Measurements from ENCODE around the gene TSR3.

The TSR3 gene

GRCh38 chr16:1366712-1367299, 15.1 kb upstream of the TSR3 start:
- no peak overlapping the region for H3K27ac Mint-ChIP-seq
- H3K4me3 Mint-ChIP-seq = no peak overlapping the region
- H3K9me3 Mint-ChIP-seq = no peaks in the 10 kb centered on the region
- H3K36me3 Mint-ChIP-seq (ENCODE audit: low read depth) = peaks cover 14% of the 10 kb centered on the region
- peaks cover 3% of the 10 kb centered on the region for H3K4me1 Mint-ChIP-seq (ENCODE audit: low read depth)
- no peaks in the 10 kb centered on the region for H3K27me3 Mint-ChIP-seq

GRCh38 chr16:1366060-1366711, 14.5 kb upstream of the TSR3 start:
- Mint-ChIP-seq H3K27ac (peak overlapping the region; percentile 40), H3K4me1 (ENCODE audit: low read depth) (peaks cover 3% of the 10 kb centered on the region), H3K4me3 (no peak overlapping the region), H3K27me3 (no peaks in the 10 kb centered on the region), H3K36me3 (ENCODE audit: low read depth) (peaks cover 14% of the 10 kb centered on the region), H3K9me3 (no peaks in the 10 kb centered on the region)

- Mint-ChIP-seq H3K4me1 (ENCODE audit: low read depth) (peaks cover 3% of the 10 kb centered on the region), H3K9me3 (no peaks in the 10 kb centered on the region), H3K27me3 (no peaks in the 10 kb centered on the region), H3K27ac (no peak overlapping the region), H3K4me3 (no peak overlapping the region), H3K36me3 (ENCODE audit: low read depth) (peaks cover 17% of the 10 kb centered on the region)
Observed at GRCh38 chr16:1364510-1364909, 12.8 kb upstream of the TSR3 start.

GRCh38 chr16:1363501-1364041, 11.9 kb upstream of the TSR3 start:
- no peak overlapping the region for H3K4me3 Mint-ChIP-seq
- H3K27ac Mint-ChIP-seq = peak overlapping the region; percentile 50
- H3K27me3 Mint-ChIP-seq = no peaks in the 10 kb centered on the region
- H3K9me3 Mint-ChIP-seq = no peaks in the 10 kb centered on the region
- H3K4me1 Mint-ChIP-seq (ENCODE audit: low read depth) = peaks cover 3% of the 10 kb centered on the region
- H3K36me3 Mint-ChIP-seq (ENCODE audit: low read depth) = peaks cover 26% of the 10 kb centered on the region

- Mint-ChIP-seq H3K4me3 (no peak overlapping the region), H3K9me3 (no peaks in the 10 kb centered on the region), H3K27ac (no peak overlapping the region), H3K27me3 (no peaks in the 10 kb centered on the region), H3K4me1 (ENCODE audit: low read depth) (peaks cover 6% of the 10 kb centered on the region), H3K36me3 (ENCODE audit: low read depth) (peaks cover 27% of the 10 kb centered on the region)
Observed at GRCh38 chr16:1362807-1363206, 11.1 kb upstream of the TSR3 start.

GRCh38 chr16:1361685-1362360, 10.1 kb upstream of the TSR3 start:
- H3K4me3 Mint-ChIP-seq = no peak overlapping the region
- no peaks in the 10 kb centered on the region for H3K27me3 Mint-ChIP-seq
- H3K36me3 Mint-ChIP-seq (ENCODE audit: low read depth) = peaks cover 27% of the 10 kb centered on the region
- peaks cover 6% of the 10 kb centered on the region for H3K4me1 Mint-ChIP-seq (ENCODE audit: low read depth)
- H3K27ac Mint-ChIP-seq = no peak overlapping the region
- H3K9me3 Mint-ChIP-seq = no peaks in the 10 kb centered on the region

- peaks cover 16% of the 10 kb centered on the region for H3K36me3 Mint-ChIP-seq (ENCODE audit: low read depth)
- no peaks in the 10 kb centered on the region for H3K27me3 Mint-ChIP-seq
- no peak overlapping the region for H3K27ac Mint-ChIP-seq
- no peaks in the 10 kb centered on the region for H3K9me3 Mint-ChIP-seq
- no peak overlapping the region for H3K4me3 Mint-ChIP-seq
- peaks cover 23% of the 10 kb centered on the region for H3K4me1 Mint-ChIP-seq (ENCODE audit: low read depth)
Observed at GRCh38 chr16:1357906-1358566, 6.4 kb upstream of the TSR3 start.

- H3K4me1 Mint-ChIP-seq (ENCODE audit: low read depth) = peaks cover 32% of the 10 kb centered on the region
- no peak overlapping the region for H3K27ac Mint-ChIP-seq
- no peak overlapping the region for H3K4me3 Mint-ChIP-seq
- no peaks in the 10 kb centered on the region for H3K9me3 Mint-ChIP-seq
- peaks cover 20% of the 10 kb centered on the region for H3K36me3 Mint-ChIP-seq (ENCODE audit: low read depth)
- H3K27me3 Mint-ChIP-seq = no peaks in the 10 kb centered on the region
Observed at GRCh38 chr16:1356061-1356900, 4.6 kb upstream of the TSR3 start.

GRCh38 chr16:1355591-1355990, 3.9 kb upstream of the TSR3 start:
- H3K4me3 Mint-ChIP-seq = no peak overlapping the region

GRCh38 chr16:1354815-1355540, 3.3 kb upstream of the TSR3 start:
- H3K9me3 Mint-ChIP-seq = no peaks in the 10 kb centered on the region
- H3K27ac Mint-ChIP-seq = no peak overlapping the region
- H3K27me3 Mint-ChIP-seq = no peaks in the 10 kb centered on the region
- no peak overlapping the region for H3K4me3 Mint-ChIP-seq
- peaks cover 20% of the 10 kb centered on the region for H3K36me3 Mint-ChIP-seq (ENCODE audit: low read depth)
- H3K4me1 Mint-ChIP-seq (ENCODE audit: low read depth) = peaks cover 44% of the 10 kb centered on the region

More at GRCh38 chr16:1355591-1355990, 3.9 kb upstream of the TSR3 start:
- Mint-ChIP-seq H3K4me1 (ENCODE audit: low read depth) (peaks cover 38% of the 10 kb centered on the region), H3K36me3 (ENCODE audit: low read depth) (peaks cover 20% of the 10 kb centered on the region), H3K9me3 (no peaks in the 10 kb centered on the region), H3K27me3 (no peaks in the 10 kb centered on the region), H3K27ac (no peak overlapping the region)

GRCh38 chr16:1351215-1351581, 480 bp downstream of the TSR3 start:
- Mint-ChIP-seq H3K4me3 (peak overlapping the region; percentile 87), H3K27ac (peak overlapping the region; percentile 81), H3K36me3 (ENCODE audit: low read depth) (peaks cover 12% of the 10 kb centered on the region), H3K9me3 (no peaks in the 10 kb centered on the region), H3K4me1 (ENCODE audit: low read depth) (peaks cover 41% of the 10 kb centered on the region), H3K27me3 (no peaks in the 10 kb centered on the region)

- Mint-ChIP-seq H3K4me1 (ENCODE audit: low read depth) (peaks cover 41% of the 10 kb centered on the region), H3K36me3 (ENCODE audit: low read depth) (peaks cover 12% of the 10 kb centered on the region), H3K27ac (peak overlapping the region; percentile 81), H3K9me3 (no peaks in the 10 kb centered on the region), H3K4me3 (peak overlapping the region; percentile 87), H3K27me3 (no peaks in the 10 kb centered on the region)
Observed at GRCh38 chr16:1350691-1351090, 987 bp downstream of the TSR3 start.

- Mint-ChIP-seq H3K27ac (peak overlapping the region; percentile 49), H3K4me1 (ENCODE audit: low read depth) (peaks cover 37% of the 10 kb centered on the region), H3K4me3 (peak overlapping the region; percentile 87), H3K27me3 (no peaks in the 10 kb centered on the region), H3K9me3 (no peaks in the 10 kb centered on the region), H3K36me3 (ENCODE audit: low read depth) (peaks cover 12% of the 10 kb centered on the region)
Observed at GRCh38 chr16:1349951-1350350, 1.7 kb downstream of the TSR3 start.

- Mint-ChIP-seq H3K4me3 (no peak overlapping the region), H3K36me3 (ENCODE audit: low read depth) (peaks cover 12% of the 10 kb centered on the region), H3K27me3 (no peaks in the 10 kb centered on the region), H3K27ac (no peak overlapping the region), H3K9me3 (no peaks in the 10 kb centered on the region), H3K4me1 (ENCODE audit: low read depth) (peaks cover 33% of the 10 kb centered on the region)
Observed at GRCh38 chr16:1349351-1349750, 2.3 kb downstream of the TSR3 start.
